Right atrium auricular region (tissue), 2 donors: Measurements from ENCODE around the gene RAB44. TPM values are rescaled to one million over a fixed set of nuclear protein-coding genes. Genes with fewer than 3 reads are reported as not detected.

Source experiments
- DNase-seq: peaks from one replicate; pipeline ENCODE4 v3.0.0-alpha.2; 2019; ENCODE audit warnings: low spot score
- H3K27ac ChIP-seq, 2 donors: fragments of 200-600 bp; sonication (generic); 1 replicate in 1 of 2; 2 replicates in 1 of 2; pipeline ENCODE4 v1.5.1; 2016 to 2019
- H3K27me3 ChIP-seq, 2 donors: fragments of 200-600 bp; sonication (generic); one replicate each; pipeline versions ENCODE4 v1.5.1 to v1.6.0; 2017 to 2019
- H3K36me3 ChIP-seq: fragments of 200-600 bp; sonication (generic); one replicate; pipeline ENCODE4 v1.5.1; 2016
- H3K4me1 ChIP-seq, 2 donors: fragments of 200-600 bp; sonication (generic); one replicate each; pipeline versions ENCODE4 v1.5.1 to v1.6.0; 2017 to 2019
- H3K4me3 ChIP-seq, 2 donors: fragments of 200-600 bp; sonication (generic); 1 replicate in 1 of 2; 2 replicates in 1 of 2; pipeline ENCODE4 v1.5.1; 2017 to 2019; ENCODE audit warnings: mild to moderate bottlenecking in 1 of 2, moderate library complexity in 1 of 2
- H3K9me3 ChIP-seq, 2 donors: fragments of 200-600 bp; sonication (generic); one replicate each; pipeline ENCODE4 v1.5.1; 2019
- total RNA-seq, 2 donors: library from RNA; depleted of rRNA; stranded (reverse); fragments of >200 nt; gene quantifications; one replicate each; pipeline ENCODE4 v1.1.0, GENCODE V29; 2016
- TF ChIP-seq, protein P1 (sequence below), 2 donors: fragments of 200-600 bp; sonication (generic); IDR thresholded peaks; one replicate each; pipeline ENCODE4 v1.5.1; 2019; ENCODE audit warnings: antibody characterized with exemption in 2 of 2

The RAB44 gene
- total RNA-seq, 2 donors from 2014 or later: 0.12 TPM; not detected in 1

GRCh38 chr6:36660771-36661471 lies 36.7 kb upstream of the RAB44 start:
- TF ChIP-seq, protein P1, sequence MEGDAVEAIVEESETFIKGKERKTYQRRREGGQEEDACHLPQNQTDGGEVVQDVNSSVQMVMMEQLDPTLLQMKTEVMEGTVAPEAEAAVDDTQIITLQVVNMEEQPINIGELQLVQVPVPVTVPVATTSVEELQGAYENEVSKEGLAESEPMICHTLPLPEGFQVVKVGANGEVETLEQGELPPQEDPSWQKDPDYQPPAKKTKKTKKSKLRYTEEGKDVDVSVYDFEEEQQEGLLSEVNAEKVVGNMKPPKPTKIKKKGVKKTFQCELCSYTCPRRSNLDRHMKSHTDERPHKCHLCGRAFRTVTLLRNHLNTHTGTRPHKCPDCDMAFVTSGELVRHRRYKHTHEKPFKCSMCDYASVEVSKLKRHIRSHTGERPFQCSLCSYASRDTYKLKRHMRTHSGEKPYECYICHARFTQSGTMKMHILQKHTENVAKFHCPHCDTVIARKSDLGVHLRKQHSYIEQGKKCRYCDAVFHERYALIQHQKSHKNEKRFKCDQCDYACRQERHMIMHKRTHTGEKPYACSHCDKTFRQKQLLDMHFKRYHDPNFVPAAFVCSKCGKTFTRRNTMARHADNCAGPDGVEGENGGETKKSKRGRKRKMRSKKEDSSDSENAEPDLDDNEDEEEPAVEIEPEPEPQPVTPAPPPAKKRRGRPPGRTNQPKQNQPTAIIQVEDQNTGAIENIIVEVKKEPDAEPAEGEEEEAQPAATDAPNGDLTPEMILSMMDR (IDR thresholded peaks at IDR 0.05): no peak
- no peaks in the 10 kb centered on the region for H3K36me3 ChIP-seq
- H3K27ac ChIP-seq: no peak overlapping the region
- no peaks in the 10 kb centered on the region for H3K9me3 ChIP-seq
- peak overlapping the region in 1 of 2 donors; percentile 24 for H3K4me3 ChIP-seq
- no peaks in the 10 kb centered on the region for H3K27me3 ChIP-seq
- DNase-seq: peak; percentile 66
- peaks cover 0 to 8% of the 10 kb centered on the region in 2 donors for H3K4me1 ChIP-seq

DNA sequence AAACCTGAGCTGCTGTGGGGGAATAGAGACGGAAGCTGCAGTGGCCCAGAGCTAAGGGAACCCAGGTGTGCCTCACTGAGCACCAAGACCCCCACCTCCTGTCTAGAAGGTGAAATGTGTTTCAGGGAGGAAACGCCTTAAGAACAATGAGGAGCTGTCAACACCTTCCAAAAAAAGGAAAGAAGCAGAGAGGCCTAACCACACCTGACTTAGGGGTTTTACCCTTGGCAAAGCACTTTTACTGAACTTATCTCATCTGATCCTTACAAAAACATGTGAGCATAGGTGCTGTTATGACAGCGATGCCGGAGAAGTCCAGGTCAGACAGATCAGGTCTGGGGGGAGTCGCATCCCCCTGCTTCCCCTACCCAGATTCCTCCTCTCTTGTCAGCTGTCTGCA lies 35.2 kb upstream of the RAB44 start:
- Histone ChIP-seq H3K36me3 (no peaks in the 10 kb centered on the region), H3K9me3 (no peaks in the 10 kb centered on the region), H3K27me3 (no peaks in the 10 kb centered on the region), H3K4me3 (no peak overlapping the region), H3K27ac (no peak overlapping the region), H3K4me1 (peaks cover 0 to 20% of the 10 kb centered on the region in 2 donors)
- TF ChIP-seq, protein P1 (IDR thresholded peaks at IDR 0.05): no peak
- no peak for DNase-seq

GRCh38 chr6:36662827-36663256 lies 34.8 kb upstream of the RAB44 start:
- Histone ChIP-seq H3K27ac (no peak overlapping the region), H3K27me3 (no peaks in the 10 kb centered on the region), H3K9me3 (no peaks in the 10 kb centered on the region), H3K4me1 (peaks cover 0 to 21% of the 10 kb centered on the region in 2 donors), H3K36me3 (no peaks in the 10 kb centered on the region), H3K4me3 (no peak overlapping the region)
- DNase-seq: no peak
- TF ChIP-seq, protein P1 (IDR thresholded peaks at IDR 0.05): no peak

- no peaks in the 10 kb centered on the region for H3K9me3 ChIP-seq
- peaks cover 0 to 21% of the 10 kb centered on the region in 2 donors for H3K4me1 ChIP-seq
- no peak overlapping the region for H3K4me3 ChIP-seq
- no peaks in the 10 kb centered on the region for H3K36me3 ChIP-seq
- no peak overlapping the region for H3K27ac ChIP-seq
- no peaks in the 10 kb centered on the region for H3K27me3 ChIP-seq
- no peak for DNase-seq
- TF ChIP-seq, protein P1 (IDR thresholded peaks at IDR 0.05): no peak
Measured at GRCh38 chr6:36663504-36664446, 33.9 kb upstream of the RAB44 start.

DNA sequence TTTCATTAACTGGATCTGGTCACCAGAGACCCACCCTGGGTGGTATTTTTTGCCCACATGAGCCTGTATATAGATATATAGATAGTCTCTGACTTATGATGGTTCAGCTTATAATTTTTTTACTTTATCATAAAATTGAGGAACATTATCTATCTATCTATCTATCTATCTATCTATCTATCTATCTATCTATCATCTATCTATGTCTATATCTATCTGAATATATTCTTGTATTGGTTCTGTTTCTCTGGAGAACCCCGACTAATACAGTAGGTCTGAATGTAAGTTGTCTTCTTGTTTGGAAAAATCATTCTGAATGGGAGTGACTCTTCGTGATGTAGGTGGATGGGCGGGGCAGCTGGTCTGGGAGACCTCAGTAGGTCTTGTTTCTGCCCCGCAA lies 32.4 kb upstream of the RAB44 start:
- DNase-seq: no peak
- no peak overlapping the region for H3K4me3 ChIP-seq
- no peak overlapping the region for H3K27ac ChIP-seq
- peaks cover 0 to 21% of the 10 kb centered on the region in 2 donors for H3K4me1 ChIP-seq
- H3K36me3 ChIP-seq: no peaks in the 10 kb centered on the region
- TF ChIP-seq, protein P1 (IDR thresholded peaks at IDR 0.05): no peak
- H3K27me3 ChIP-seq: no peaks in the 10 kb centered on the region
- H3K9me3 ChIP-seq: no peaks in the 10 kb centered on the region
